WTC11 (cell line): Measurements from ENCODE around the gene GRK4.

Experiments used
- JUN ChIP-seq: sonication (generic); formaldehyde crosslinking; IDR thresholded peaks from 2 replicates; pipeline ENCODE4 v1.8.0; 2023; ENCODE audit warnings: mild to moderate bottlenecking, missing genetic modification reagents
- TF ChIP-seq, protein P1 (sequence below): fragments of 200-600 bp; IDR thresholded peaks from 2 replicates; pipeline ENCODE4 v1.8.0; 2022; ENCODE audit warnings: antibody characterized with exemption
- TF ChIP-seq, protein P2 (sequence below): sonication (generic); formaldehyde crosslinking; IDR thresholded peaks from 2 replicates; pipeline ENCODE4 v1.8.1; 2022; ENCODE audit warnings: missing genetic modification reagents, borderline replicate concordance

DNA sequence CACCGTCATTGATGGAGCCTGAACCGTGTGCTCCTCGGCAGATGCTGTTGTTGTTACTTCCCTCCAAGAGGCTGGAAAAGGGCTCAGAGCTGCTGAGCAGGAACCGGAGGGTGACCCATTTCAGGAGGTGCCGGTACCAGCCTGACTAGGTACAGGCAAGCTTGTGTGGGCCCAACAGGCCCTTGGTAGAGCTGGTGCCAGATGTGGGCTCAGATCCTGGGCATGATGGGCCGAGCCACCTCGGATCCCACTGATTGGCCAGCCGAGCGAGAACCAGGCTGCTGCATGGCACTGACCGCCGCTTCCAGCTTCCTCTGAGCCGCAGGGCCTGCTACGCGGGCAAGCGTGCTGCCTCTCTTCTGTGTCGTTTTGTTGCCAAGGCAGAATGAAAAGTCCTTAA is 33.9 kb upstream of the GRK4 start:
- TF ChIP-seq, protein P1, sequence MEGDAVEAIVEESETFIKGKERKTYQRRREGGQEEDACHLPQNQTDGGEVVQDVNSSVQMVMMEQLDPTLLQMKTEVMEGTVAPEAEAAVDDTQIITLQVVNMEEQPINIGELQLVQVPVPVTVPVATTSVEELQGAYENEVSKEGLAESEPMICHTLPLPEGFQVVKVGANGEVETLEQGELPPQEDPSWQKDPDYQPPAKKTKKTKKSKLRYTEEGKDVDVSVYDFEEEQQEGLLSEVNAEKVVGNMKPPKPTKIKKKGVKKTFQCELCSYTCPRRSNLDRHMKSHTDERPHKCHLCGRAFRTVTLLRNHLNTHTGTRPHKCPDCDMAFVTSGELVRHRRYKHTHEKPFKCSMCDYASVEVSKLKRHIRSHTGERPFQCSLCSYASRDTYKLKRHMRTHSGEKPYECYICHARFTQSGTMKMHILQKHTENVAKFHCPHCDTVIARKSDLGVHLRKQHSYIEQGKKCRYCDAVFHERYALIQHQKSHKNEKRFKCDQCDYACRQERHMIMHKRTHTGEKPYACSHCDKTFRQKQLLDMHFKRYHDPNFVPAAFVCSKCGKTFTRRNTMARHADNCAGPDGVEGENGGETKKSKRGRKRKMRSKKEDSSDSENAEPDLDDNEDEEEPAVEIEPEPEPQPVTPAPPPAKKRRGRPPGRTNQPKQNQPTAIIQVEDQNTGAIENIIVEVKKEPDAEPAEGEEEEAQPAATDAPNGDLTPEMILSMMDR: no peak
- TF ChIP-seq, protein P2, sequence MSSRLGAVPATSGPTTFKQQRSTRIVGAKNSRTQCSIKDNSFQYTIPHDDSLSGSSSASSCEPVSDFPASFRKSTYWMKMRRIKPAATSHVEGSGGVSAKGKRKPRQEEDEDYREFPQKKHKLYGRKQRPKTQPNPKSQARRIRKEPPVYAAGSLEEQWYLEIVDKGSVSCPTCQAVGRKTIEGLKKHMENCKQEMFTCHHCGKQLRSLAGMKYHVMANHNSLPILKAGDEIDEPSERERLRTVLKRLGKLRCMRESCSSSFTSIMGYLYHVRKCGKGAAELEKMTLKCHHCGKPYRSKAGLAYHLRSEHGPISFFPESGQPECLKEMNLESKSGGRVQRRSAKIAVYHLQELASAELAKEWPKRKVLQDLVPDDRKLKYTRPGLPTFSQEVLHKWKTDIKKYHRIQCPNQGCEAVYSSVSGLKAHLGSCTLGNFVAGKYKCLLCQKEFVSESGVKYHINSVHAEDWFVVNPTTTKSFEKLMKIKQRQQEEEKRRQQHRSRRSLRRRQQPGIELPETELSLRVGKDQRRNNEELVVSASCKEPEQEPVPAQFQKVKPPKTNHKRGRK (CRISPR knock-in tag): no peak
- TF ChIP-seq JUN (CRISPR knock-in tag): no peak
